AG09309 (cell line): ENCODE data around the gene KIR2DL1.
"Not testable (repeated sequence)": the region's sequence is repeated elsewhere in the genome, so short reads cannot be mapped to it uniquely, and the experiment has no call there.

Experiments used
- DNase-seq: peaks from one replicate; pipeline ENCODE4 v3.0.0-alpha.2; 2010; ENCODE audit warnings: low read depth
- H3K4me3 ChIP-seq: 2 replicates; pipeline ENCODE4 v1.5.1; 2011; ENCODE audit warnings: mild to moderate bottlenecking, low read depth, low read length, moderate library complexity; ENCODE audit not compliant: control insufficient read depth
- CTCF ChIP-seq: IDR thresholded peaks from 2 replicates; pipeline ENCODE4 v1.5.1; 2011; ENCODE audit warnings: mild to moderate bottlenecking, low read depth, low read length, inconsistent platforms; ENCODE audit not compliant: insufficient read depth, control insufficient read depth; ENCODE audit errors: missing control alignments

Gene KIR2DL1

GRCh38 chr19:54731191-54731590, 38.4 kb upstream of the KIR2DL1 start:
- DNase-seq = no peak
- TF ChIP-seq CTCF = no peak
- no peak overlapping the region for H3K4me3 ChIP-seq

GRCh38 chr19:54738306-54738705, 31.3 kb upstream of the KIR2DL1 start, which contains the start of gene KIR2DL3:
Gene KIR2DL3 (plus strand): TSS chr19:54738513. CDS start chr19:54738546, 33 bp downstream.
- not testable (repeated sequence) for DNase-seq, H3K4me3 ChIP-seq

DNA sequence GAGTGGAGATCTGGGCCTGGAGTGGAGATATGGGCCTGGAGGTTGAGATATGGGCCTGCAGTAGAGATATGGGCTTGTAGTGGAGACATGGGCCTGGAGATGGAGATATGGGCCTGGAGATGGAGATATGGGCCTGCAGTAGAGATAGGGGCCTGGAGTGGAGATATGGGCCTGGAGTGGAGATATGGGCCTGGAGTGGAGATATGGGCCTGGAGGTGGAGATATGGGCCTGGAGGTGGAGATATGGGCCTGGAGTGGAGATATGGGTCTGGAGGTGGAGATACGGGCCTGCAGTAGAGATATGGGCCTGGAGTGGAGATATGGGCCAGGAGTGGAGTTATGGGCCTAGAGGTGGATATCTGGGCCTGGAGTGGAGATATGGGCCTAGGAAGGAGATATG, 30.9 kb upstream of the KIR2DL1 start:
- no peak overlapping the region for H3K4me3 ChIP-seq
- TF ChIP-seq CTCF = no peak
- no peak for DNase-seq

DNA sequence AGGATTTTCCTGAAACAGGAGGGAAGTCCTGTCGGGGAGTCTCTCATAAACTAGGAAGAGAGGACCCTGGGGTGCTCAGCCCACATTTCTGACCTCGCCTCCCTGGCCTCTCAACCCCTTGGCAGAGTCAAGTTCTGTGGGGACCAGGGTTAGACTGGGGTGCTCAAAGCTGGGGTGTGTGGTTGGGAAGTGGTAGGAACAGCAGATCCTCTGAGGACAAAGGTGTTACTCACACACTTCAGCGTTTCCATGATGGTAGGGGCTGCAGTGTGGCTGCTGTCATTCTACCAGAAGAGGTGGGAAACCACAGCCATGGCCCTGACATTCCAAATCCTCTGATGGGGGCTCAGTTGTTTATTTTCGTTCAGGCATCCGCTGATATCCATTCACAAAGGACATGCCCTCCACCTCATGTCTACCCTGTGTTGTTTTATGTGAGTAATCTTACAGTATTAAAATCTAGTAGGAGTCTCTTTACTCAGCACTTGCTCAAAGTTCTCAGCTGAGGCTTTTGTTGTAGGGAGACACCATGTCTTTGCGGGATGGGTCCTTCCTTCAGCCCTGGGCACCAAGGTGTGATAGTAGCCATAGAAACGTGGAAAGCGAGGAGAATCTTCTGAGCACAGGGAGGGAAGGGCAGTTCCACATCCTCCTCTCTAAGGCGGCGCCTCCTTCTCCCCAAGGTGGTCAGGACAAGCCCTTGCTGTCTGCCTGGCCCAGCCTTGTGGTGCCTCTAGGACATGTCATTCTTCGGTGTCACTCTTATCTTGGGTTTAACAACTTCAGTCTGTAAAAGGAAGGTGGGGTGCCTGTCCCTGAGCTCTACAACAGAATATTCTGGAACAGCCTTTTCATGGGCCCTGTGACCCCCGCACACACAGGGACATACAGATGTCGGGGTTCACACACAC, 29.8 kb upstream of the KIR2DL1 start:
- no peak for TF ChIP-seq CTCF
- no peak for DNase-seq
- no peak overlapping the region for H3K4me3 ChIP-seq

- not testable (repeated sequence) for H3K4me3 ChIP-seq, DNase-seq
Measured at GRCh38 chr19:54741950-54742349, 27.6 kb upstream of the KIR2DL1 start.

GRCh38 chr19:54744080-54744479, 25.5 kb upstream of the KIR2DL1 start:
- not testable (repeated sequence) for DNase-seq, H3K4me3 ChIP-seq

- DNase-seq, H3K4me3 ChIP-seq: not testable (repeated sequence)
Measured at GRCh38 chr19:54747614-54748322, 21.8 kb upstream of the KIR2DL1 start.

- not testable (repeated sequence) for H3K4me3 ChIP-seq, DNase-seq
Measured at GRCh38 chr19:54750276-54750675, 19.3 kb upstream of the KIR2DL1 start.

GRCh38 chr19:54756204-54757110, 13.1 kb upstream of the KIR2DL1 start:
- H3K4me3 ChIP-seq = not testable (repeated sequence)

GRCh38 chr19:54758577-54758976, 11.0 kb upstream of the KIR2DL1 start:
- H3K4me3 ChIP-seq, DNase-seq: not testable (repeated sequence)

More at GRCh38 chr19:54756204-54757110, 13.1 kb upstream of the KIR2DL1 start:
- not testable (repeated sequence) for DNase-seq

- not testable (repeated sequence) for DNase-seq, H3K4me3 ChIP-seq
Measured at GRCh38 chr19:54764219-54764618, 5.4 kb upstream of the KIR2DL1 start.

GRCh38 chr19:54766464-54766863, 3.1 kb upstream of the KIR2DL1 start:
- DNase-seq, H3K4me3 ChIP-seq: not testable (repeated sequence)

DNA sequence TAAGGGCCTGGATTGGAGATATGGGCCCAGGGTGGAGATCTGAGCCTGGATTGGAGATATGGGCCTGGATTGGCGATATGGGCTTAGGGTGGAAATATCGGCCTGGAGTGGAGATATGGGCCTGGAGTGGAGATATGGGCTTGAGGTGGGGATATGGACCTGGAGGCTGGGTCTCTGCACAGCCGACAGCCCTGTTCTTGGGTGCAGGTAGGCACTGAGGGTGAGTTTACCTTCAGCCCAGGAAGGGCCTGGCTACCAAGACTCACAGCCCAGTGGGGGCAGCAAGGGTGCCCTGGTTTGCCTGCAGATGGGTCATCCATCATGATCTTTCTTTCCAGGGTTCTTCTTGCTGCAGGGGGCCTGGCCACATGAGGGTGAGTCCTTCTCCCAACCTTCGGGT, 918 bp downstream of the KIR2DL1 start:
- H3K4me3 ChIP-seq, DNase-seq: not testable (repeated sequence)
